Muscle layer of duodenum (tissue), 2 donors: ENCODE results near the gene MCCD1.
A peak's percentile ranks its signal among the peaks of the same experiment; 100 is the strongest.
"Not testable (repeated sequence)": the region's sequence is repeated elsewhere in the genome, so short reads cannot be mapped to it uniquely, and the experiment has no call there.

Experiments
- H3K27ac ChIP-seq: one replicate; pipeline ENCODE4 v1.7.0; 2013; ENCODE audit warnings: mild to moderate bottlenecking, low read length
- H3K27me3 ChIP-seq: one replicate; pipeline ENCODE4 v1.7.0; 2013; ENCODE audit warnings: low read depth, mild to moderate bottlenecking, control low read depth, low read length
- H3K36me3 ChIP-seq, 2 donors: one replicate each; pipeline ENCODE4 v1.7.0; 2013; ENCODE audit warnings: low read length in 2 of 2, control low read depth in 1 of 2, mild to moderate bottlenecking in 1 of 2; ENCODE audit not compliant: insufficient read depth in 2 of 2, control insufficient read depth in 1 of 2
- H3K4me1 ChIP-seq, 2 donors: one replicate each; pipeline ENCODE4 v1.7.0; 2013; ENCODE audit warnings: low read length in 2 of 2, mild to moderate bottlenecking in 2 of 2, control low read depth in 1 of 2, moderate library complexity in 1 of 2; ENCODE audit not compliant: insufficient read depth in 2 of 2, control insufficient read depth in 1 of 2
- H3K4me3 ChIP-seq, 2 donors: one replicate each; pipeline ENCODE4 v1.7.0; 2013; ENCODE audit warnings: low read length in 2 of 2, low read depth in 1 of 2, mild to moderate bottlenecking in 1 of 2
- H3K9me3 ChIP-seq, 2 donors: one replicate each; pipeline ENCODE4 v1.7.0; 2013; ENCODE audit warnings: low read length in 2 of 2, control low read depth in 1 of 2, mild to moderate bottlenecking in 1 of 2; ENCODE audit not compliant: control insufficient read depth in 1 of 2
- donor health status: healthy.

MCCD1 gene

GRCh38 chr6:31528821-31529328, at the start of gene MCCD1:
Gene MCCD1, plus strand, starts transcription at chr6:31528962. Its CDS starts 53 bp downstream, at chr6:31529015.
- no peak within 1 kb of the TSS for H3K4me3 ChIP-seq
- H3K4me1 ChIP-seq = no peaks in the 10 kb centered on the region
- H3K27me3 ChIP-seq = no peaks in the 10 kb centered on the region
- H3K9me3 ChIP-seq = no peaks in the 10 kb centered on the region
- H3K27ac ChIP-seq = no peak within 1 kb of the TSS
- H3K36me3 ChIP-seq = peaks cover 29 to 40% of the 10 kb centered on the region in 2 donors

GRCh38 chr6:31479151-31479932, 49.4 kb upstream of the MCCD1 start:
- no peak overlapping the region for H3K4me3 ChIP-seq
- H3K36me3 ChIP-seq = no peaks in the 10 kb centered on the region
- no peaks in the 10 kb centered on the region for H3K9me3 ChIP-seq
- H3K4me1 ChIP-seq = no peaks in the 10 kb centered on the region
- no peak overlapping the region for H3K27ac ChIP-seq
- H3K27me3 ChIP-seq = no peaks in the 10 kb centered on the region

- Histone ChIP-seq H3K27me3 (no peaks in the 10 kb centered on the region), H3K27ac (no peak overlapping the region), H3K36me3 (no peaks in the 10 kb centered on the region), H3K4me1 (no peaks in the 10 kb centered on the region), H3K4me3 (no peak overlapping the region), H3K9me3 (no peaks in the 10 kb centered on the region)
Measured at GRCh38 chr6:31479933-31480535, 48.7 kb upstream of the MCCD1 start.

GRCh38 chr6:31480574-31480973, 48.2 kb upstream of the MCCD1 start:
- Histone ChIP-seq H3K27me3 (no peaks in the 10 kb centered on the region), H3K4me1 (no peaks in the 10 kb centered on the region), H3K9me3 (no peaks in the 10 kb centered on the region), H3K27ac (no peak overlapping the region), H3K4me3 (no peak overlapping the region), H3K36me3 (no peaks in the 10 kb centered on the region)

- H3K36me3 ChIP-seq = no peaks in the 10 kb centered on the region
- no peak overlapping the region for H3K27ac ChIP-seq
- no peaks in the 10 kb centered on the region for H3K27me3 ChIP-seq
- no peak overlapping the region for H3K4me3 ChIP-seq
- H3K4me1 ChIP-seq = no peaks in the 10 kb centered on the region
- no peaks in the 10 kb centered on the region for H3K9me3 ChIP-seq
Measured at GRCh38 chr6:31483392-31483791, 45.4 kb upstream of the MCCD1 start.

GRCh38 chr6:31485055-31485454, 43.7 kb upstream of the MCCD1 start:
- no peaks in the 10 kb centered on the region for H3K36me3 ChIP-seq
- no peaks in the 10 kb centered on the region for H3K27me3 ChIP-seq
- no peak overlapping the region for H3K4me3 ChIP-seq
- no peaks in the 10 kb centered on the region for H3K9me3 ChIP-seq
- H3K27ac ChIP-seq = no peak overlapping the region
- H3K4me1 ChIP-seq = no peaks in the 10 kb centered on the region

GRCh38 chr6:31486065-31486837, 42.5 kb upstream of the MCCD1 start:
- H3K4me1 ChIP-seq, H3K36me3 ChIP-seq, H3K27me3 ChIP-seq, H3K4me3 ChIP-seq, H3K9me3 ChIP-seq, H3K27ac ChIP-seq: not testable (repeated sequence)

- H3K9me3 ChIP-seq, H3K27ac ChIP-seq, H3K4me3 ChIP-seq, H3K36me3 ChIP-seq, H3K27me3 ChIP-seq, H3K4me1 ChIP-seq: not testable (repeated sequence)
Measured at GRCh38 chr6:31487674-31488073, 41.1 kb upstream of the MCCD1 start.

GRCh38 chr6:31489086-31489485, 39.7 kb upstream of the MCCD1 start:
- Histone ChIP-seq H3K4me3 (no peak overlapping the region), H3K9me3 (no peaks in the 10 kb centered on the region), H3K36me3 (no peaks in the 10 kb centered on the region), H3K27me3 (no peaks in the 10 kb centered on the region), H3K4me1 (peaks cover 0 to 4% of the 10 kb centered on the region in 2 donors), H3K27ac (no peak overlapping the region)

- Histone ChIP-seq H3K27me3 (no peaks in the 10 kb centered on the region), H3K9me3 (no peaks in the 10 kb centered on the region), H3K4me3 (no peak overlapping the region), H3K4me1 (peaks cover 0 to 9% of the 10 kb centered on the region in 2 donors), H3K36me3 (no peaks in the 10 kb centered on the region), H3K27ac (no peak overlapping the region)
Measured at GRCh38 chr6:31490115-31490873, 38.5 kb upstream of the MCCD1 start.

- not testable (repeated sequence) for H3K36me3 ChIP-seq, H3K9me3 ChIP-seq, H3K27ac ChIP-seq, H3K27me3 ChIP-seq
- Histone ChIP-seq H3K4me1 (peaks cover 0 to 19% of the 10 kb centered on the region in 2 donors), H3K4me3 (peak overlapping the region; percentile 56 to 66)
Measured at GRCh38 chr6:31493550-31493874, 35.2 kb upstream of the MCCD1 start.
